ENCODE data around the gene PIGH. TPM values are rescaled to one million over a fixed set of nuclear protein-coding genes. Genes with fewer than 3 reads are reported as not detected.

Gene PIGH
- total RNA-seq, 4 donors from 2014 or later: 22.1 to 31.4 (median 29.2) TPM

DNA sequence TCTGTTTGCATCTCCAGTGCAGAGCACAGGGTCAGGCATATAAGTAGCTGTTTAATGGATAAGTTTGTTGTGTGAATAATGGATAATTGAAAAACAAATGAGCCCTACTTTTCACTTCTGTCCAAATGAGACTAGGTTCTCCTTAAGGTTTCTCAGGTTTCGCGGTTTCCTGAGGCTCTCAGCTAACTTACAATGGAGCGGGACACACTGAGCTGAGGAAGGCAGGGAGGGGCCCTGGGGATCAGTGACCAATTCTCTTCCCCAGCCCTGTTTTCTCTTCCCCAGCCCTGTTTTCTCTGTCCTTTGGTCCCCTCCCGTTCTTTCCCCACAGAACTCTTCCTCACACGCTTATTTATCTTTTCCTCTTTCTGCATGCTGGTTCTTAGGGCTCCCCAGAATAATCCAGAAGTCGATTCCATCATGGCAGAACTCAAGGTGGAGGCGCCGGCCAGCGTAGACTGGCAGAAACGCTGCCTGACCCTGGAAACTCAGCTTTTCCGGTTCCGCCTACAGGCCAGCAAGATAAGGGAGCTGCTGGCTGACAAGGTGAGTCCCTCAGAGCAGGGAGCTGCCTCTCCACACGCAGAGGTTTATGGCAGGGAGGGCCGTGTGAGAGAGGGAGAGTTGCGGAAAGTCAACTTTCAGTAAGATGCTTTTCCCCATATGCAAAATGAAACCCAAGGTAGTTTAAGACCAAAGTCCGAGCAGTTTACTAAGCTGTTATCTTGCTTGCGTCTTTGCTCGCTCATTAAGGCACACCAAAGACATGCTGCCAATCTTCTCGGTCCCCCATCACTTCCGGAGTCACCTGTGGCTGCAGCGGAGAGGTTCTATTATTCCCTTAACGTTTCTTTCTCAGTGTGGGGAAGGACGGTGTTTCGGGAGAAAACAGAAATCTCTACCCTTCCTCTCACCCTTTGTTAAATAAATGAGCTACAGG lies 58.4 kb downstream of the PIGH start:
- no peak overlapping the region for H3K4me3 ChIP-seq (ENCODE audit: low read depth, poor library complexity, severe bottlenecking)
- TF ChIP-seq POLR2A (IDR thresholded peaks at IDR 0.05) (no peak), CTCF (IDR thresholded peaks at IDR 0.05) (no peak)
- intact Hi-C loops (cut with DNase I; ENCODE audit: low total_unique reads): no loop called here
- 72 to 75% methylated on average over 24 of the region's 24 CpGs for WGBS, 2 donors
- DNase-seq (ENCODE audit: low spot score in 2 of 2): peak in 1 of 2 donors; percentile 39

Other genes starting within 250 kb of the PIGH start
- gene ATP6V1D, start 240.5 kb downstream of the PIGH start, total RNA-seq: 10 to 100 TPM; 64.9 to 80.0 (median 74.7) TPM
- gene EIF2S1, start 239.9 kb downstream of the PIGH start, total RNA-seq: 100 to 1,000 TPM in 2 of 4 donors, 10 to 100 TPM in 2; 72.3 to 113 (median 96.4) TPM
- 10 to 100 TPM; 23.0 to 33.0 (median 29.5) TPM for gene PLEK2, start 188.1 kb downstream of the PIGH start, total RNA-seq
- 1 to 10 TPM in 3 of 4 donors, under 1 TPM in 1; 0.49 to 3.8 (median 2.5) TPM for gene TMEM229B, start 111.5 kb downstream of the PIGH start, total RNA-seq
- 10 to 100 TPM; 10.5 to 23.1 (median 17.2) TPM for gene PLEKHH1, start 67.0 kb downstream of the PIGH start, total RNA-seq
- 1 to 10 TPM; 3.5 to 6.8 (median 5.2) TPM for gene ARG2, start 19.7 kb upstream of the PIGH start, total RNA-seq
- gene VTI1B, start 74.4 kb upstream of the PIGH start, total RNA-seq: 10 to 100 TPM; 39.9 to 52.6 (median 47.4) TPM
- gene RDH11, start 95.5 kb upstream of the PIGH start, total RNA-seq: 10 to 100 TPM; 34.5 to 72.3 (median 49.1) TPM
- gene RDH12, start 101.6 kb upstream of the PIGH start, total RNA-seq: 100 to 1,000 TPM in 2 of 4 donors, 10 to 100 TPM in 2; 70.4 to 106 (median 87.6) TPM
- 10 to 100 TPM; 13.0 to 34.6 (median 21.8) TPM for gene ZFYVE26, start 216.3 kb upstream of the PIGH start, total RNA-seq
- gene RAD51B, start 219.5 kb upstream of the PIGH start, total RNA-seq: 10 to 100 TPM in 3 of 4 donors, 1 to 10 TPM in 1; 6.1 to 27.2 (median 13.6) TPM

All from lower leg skin (tissue), 4 donors.